Hematopoietic multipotent progenitor cell treated with erythropoietin and hydrocortisone succinate and interleukin-3 and kit ligand, for 8 days (in vitro differentiated cells): ENCODE data around the gene STMN1.

Source experiments
- DNase-seq: peaks from one replicate; pipeline ENCODE4 v3.0.0-alpha.2; 2015

The STMN1 gene

DNA sequence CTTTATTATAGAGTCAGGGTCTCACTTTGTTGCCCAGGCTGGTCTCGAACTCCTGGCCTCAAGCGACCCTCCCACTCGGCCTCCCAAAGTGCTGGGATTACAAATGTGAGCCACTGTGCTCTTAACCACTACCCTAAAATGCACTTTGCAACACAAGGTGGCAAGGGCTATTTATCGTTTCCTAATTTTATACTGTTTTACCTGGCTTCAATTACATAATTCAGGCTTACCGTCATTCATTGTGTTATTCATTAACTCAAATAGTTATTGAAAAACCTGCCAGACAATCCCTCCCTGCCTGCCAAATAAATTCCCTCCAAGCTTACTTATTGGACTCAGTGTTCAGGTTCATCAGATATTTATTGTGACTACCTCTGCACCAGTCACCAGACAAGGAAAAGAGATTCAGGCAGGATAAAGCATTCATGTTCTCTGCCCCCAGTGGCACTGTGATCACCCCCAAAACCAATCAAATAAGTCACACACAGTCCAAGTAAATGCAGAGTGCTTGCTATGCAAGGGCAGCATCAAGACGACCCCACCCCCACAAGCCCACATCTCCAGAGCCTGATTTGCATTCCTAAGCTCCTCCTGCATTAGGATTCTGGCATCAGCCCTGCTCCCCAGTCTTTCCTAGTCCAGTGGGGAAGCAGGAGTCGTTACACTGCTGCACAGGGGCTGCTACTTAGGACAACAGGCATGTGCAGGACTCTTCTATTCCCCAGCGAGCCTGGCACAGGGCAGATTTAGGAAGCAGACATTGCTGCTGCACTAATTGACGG, 38.8 kb downstream of the STMN1 start:
- no peak for DNase-seq

DNA sequence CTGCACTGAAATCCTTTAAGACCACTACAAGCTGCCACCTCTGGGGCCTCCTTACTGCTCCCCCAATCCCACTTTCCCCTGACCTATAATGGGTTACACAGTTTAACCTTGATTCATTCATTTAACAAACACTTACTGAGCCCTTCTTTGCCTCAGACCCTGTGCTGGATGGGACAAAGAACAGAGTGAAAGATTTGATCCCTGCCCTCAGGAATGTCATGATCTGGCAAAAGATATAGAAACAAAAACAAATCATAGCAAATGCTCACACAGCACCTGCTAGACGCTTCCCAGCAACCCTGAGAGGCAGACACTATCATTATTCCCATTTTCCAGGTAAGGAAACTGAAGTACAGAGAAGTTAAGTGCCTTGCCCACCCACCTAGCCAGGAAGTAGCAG, 39.9 kb downstream of the STMN1 start:
- DNase-seq, result no peak

DNA sequence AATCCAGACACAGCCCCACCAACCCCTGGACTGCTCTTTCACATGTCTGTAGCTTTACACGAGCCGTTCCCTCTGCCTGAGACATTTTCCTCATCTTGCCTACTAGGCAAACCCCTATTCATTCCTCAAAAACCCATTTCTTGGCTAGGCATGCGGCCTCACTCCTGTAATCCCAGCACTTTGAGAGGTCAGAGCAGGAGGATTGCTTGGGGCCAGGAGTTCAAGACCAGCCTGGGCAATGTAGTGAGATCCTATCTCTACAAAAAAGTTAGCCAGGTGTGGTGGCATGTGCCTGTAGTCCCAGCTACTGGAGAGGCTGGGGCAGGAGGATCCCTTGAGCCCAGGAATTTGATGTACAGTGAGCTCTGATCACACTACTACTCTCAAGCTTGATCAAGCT, 41.8 kb downstream of the STMN1 start:
- no peak for DNase-seq

DNA sequence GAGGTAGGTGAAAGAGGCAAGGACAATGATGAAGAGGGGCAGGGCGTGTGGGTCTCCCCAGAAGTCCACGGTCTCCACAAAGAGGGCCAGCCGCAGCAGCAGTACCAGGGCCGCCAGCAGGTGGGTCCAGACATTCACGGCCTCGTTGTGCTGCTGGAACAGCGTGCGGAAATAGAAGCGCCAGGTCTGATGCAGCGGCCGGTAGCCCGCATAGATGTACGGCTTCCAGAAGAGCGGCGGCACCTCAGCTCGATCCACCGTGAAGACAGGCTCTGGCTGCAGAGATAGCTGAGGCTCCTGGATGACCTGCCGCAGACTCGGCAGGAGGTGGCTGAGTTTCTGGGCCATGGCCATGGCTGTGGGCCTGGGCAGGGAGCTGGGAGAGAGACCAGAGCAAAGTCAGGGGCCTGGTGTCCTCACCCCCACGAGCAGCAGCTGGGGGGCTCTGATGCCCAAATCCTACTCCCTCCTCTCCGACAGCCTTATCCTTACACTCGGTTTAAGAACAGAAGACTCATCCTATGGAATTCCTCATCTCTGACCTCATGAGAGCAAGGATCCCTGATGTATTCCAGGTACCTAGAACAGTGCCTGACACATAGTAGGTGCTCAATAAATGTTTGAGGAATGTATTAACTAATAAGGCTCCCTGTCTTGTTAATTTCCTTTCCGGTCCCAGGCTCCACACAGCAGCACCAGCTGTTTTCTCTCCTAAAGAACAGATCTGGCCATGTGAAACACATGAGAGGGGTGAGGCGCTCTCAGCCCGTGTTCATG, 42.5 kb downstream of the STMN1 start:
- no peak for DNase-seq

DNA sequence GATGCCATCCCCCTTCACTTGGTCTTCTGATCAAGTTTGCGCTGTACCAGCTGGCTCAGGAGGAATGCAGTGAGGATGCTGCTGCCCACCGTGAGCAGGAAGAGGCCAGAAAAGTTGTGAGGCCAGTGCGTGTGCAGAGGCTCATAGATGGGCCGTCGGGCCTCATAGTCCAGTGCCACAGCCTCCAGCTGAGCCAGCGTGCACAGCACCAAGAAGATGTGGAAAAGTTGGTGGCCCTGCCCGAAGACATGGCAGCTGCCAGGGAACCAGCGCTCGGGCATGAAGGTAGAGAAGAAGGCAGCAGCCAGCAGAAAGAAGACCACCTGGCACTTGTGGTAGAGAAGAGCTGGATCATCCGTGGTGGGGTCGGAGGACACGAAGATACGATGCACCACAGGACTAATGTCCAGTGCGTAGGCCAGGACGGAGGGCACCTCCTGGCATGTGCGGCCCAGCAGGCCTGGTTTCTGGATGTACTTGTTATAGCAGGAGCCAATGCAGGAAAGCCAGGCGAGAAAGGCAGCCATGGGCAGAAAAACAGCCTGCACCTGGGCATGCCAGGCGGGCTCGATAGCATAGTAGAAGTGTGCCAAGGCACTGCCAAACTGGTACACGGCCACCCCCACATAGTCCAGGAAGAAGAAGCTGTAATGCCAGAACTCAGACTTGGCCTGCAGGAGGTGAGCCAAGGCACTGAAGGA, 43.3 kb downstream of the STMN1 start:
- DNase-seq, result no peak

DNA sequence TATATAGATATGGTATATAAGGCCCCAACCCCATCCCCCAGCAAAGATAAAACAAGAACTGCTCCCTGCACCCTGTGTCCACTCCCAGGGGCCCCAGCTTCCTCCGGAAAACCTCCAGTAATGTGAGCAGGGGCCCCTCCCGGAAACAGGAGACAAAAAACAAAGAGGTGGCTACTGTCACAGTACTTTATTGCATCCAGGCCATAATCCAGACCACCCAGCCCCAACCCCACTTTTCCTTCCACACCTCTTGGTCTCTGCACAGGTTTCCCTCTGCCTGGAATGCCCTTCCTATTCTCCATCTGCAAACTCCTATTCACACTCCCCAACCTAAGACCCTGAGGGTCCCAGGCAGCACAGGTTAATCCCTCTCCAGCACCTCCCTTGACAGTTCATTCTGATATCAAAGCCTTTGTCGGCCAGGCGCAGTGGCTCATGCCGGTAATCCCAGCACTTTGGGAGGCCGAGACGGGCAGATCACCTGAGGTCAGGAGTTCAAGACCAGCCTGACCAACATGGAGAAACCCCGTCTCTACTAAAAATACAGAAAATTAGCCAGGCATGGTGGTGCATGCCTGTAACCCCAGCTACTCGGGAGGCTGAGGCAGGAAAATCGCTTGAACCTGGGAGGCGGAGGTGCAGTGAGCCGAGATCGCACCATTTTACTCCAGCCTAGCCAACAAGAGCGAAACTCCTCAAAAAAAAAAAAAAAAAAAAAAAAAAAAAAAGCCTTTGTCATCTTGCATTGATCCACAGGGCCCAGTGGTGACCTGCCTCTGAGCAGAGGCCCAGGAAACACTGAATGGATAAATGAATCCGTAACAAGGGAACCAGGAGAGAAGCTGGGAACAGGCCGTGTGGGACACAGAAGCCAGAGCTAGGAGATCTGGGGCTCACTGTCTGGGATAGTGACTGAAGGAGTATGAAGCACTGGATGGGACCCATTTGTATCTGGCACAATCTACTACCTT, 44.6 kb downstream of the STMN1 start:
- DNase-seq, result peak; percentile 72

DNA sequence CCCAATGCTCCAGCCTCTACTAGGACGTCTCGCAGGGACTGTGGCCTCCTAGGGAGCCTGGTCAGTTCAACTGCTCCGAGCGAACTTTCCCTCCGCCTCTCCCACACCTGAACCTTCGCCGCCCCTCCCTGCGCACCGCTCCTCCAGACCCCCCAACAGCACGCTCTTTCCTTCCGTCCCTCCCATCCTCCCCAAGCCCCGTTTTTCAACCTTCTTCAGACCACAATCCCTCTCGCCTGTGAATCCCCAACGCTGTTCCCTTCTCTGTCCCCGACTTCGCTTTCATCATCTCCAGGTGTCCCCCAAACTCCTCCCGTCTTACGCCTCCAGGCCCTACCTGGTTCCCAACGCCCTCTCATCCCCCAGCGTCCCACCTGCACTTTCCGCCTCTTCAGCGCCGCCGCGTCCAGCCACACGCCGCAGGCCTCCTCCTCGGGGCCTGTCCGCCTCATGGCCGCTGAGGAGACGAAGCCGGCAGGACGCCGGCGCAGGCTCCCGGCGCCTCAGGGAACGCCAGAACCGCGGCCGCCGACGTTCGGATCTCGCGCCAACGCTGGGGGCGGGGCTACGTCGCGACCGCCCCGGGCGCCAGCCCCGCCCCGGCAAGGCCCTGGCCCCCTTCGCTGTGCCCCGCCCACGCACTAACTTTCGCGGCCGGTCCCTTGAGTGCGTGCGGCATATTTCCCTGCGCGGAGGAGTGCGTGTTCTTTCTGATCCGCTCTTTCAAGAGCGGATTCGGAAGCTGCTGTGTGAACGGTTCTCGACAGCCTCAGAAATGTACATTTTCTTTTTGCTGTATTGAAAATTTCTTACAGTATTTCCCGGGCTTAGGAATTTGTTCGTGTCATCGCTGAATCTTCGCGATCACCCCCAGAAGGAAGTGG, 47.1 kb downstream of the STMN1 start, which contains the start of gene AUNIP:
Gene AUNIP (minus strand): TSS at position 552 of the 884 bp plus-strand sequence. CDS start 100 bp downstream, at position 452.
- DNase-seq, result peak; percentile 91

DNA sequence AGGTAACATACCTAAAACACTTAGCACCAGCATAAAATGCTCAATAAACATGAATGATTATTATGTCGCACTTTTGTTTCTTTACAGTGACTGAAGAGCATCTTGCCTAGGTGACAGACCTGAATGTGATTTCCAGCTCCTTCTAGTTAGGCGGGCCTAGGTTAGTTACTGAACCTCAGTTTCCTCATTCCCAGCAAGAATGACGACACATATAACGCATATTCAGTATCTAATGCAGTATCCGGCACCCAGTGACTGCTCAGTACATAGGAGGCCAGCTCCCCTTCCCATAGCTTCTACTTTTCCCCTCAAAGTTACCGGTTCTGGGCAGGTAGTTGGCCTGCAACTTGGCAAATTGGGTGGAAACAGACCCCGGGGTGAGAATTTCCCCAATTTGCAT, 47.7 kb downstream of the STMN1 start:
- no peak for DNase-seq

DNA sequence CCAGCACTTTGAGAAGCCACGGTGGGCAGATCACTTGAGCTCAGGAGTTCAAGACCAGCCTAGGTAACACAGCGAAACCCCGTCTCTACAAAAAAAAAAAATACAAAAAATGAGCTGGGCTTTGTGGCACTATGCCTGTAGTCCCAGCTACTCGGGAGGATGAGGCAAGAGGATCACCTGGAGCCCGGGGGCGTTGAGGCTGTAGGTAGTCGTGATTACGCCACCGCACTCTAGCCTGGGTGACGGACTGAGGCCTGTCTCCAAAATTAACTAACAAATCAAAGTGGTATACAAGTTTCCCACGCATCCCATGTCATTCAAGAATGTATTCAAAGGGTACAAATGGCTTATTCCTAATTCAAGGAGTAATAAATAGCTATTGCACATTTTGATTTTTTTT, 49.4 kb downstream of the STMN1 start:
- DNase-seq, result no peak

DNA sequence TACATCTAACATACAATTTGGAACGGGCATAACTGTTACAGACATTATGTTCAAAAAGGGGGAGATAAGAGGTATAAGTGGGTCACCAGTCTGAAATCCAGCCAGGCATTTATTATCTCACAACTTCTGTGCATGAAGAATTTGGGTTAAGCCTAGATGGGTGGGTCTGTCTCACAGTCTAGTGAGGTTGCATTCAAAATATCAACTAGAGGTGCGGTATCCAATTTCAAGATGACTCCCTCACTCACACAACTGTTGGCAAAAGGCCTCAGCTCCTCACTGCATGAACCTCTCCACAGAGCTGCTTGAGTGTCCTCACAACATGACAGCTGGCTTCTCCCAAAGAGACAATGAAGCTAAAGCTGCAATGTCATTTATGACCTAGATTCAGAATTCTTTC, 51.7 kb downstream of the STMN1 start:
- peak; percentile 91 for DNase-seq
